ENCODE results near the gene DMXL2.

Gene DMXL2

GRCh38 chr15:51585986-51586385 is 36.6 kb downstream of the DMXL2 start:
- H3K9me3 ChIP-seq (ENCODE audit: severe bottlenecking) = no peaks in the 10 kb centered on the region
- no peaks in the 10 kb centered on the region for H3K27me3 ChIP-seq (ENCODE audit: insufficient read depth, low read depth, severe bottlenecking)
- no peak for DNase-seq
- no peak overlapping the region for H3K27ac ChIP-seq
- H3K36me3 ChIP-seq = no peaks in the 10 kb centered on the region
- no peak overlapping the region for H3K4me3 ChIP-seq (ENCODE audit: low read depth, low read length)
- TF ChIP-seq CTCF (IDR thresholded peaks at IDR 0.05; ENCODE audit: low read depth, low read length) = no peak

DNA sequence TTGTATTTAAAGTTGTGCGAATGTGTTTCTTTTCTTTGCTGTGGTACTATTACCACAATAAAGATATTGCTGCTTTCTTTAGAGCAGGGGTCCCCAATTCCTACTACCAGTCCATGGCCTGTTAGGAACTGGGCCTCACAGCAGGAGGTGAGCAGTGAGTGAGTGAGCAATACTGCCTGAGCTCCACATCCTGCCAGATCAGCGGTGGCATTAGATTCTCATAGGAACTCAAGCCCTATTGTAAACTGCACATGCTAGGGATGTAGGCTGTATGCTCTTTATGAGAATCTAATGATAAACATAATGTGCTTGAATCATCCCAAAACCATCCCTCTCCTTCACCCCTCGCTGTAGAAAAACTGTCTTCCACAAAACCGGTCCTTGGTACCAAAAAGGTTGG is 41.6 kb downstream of the DMXL2 start:
- Histone ChIP-seq H3K36me3 (no peaks in the 10 kb centered on the region), H3K9me3 (ENCODE audit: severe bottlenecking) (no peaks in the 10 kb centered on the region), H3K27me3 (ENCODE audit: insufficient read depth, low read depth, severe bottlenecking) (no peaks in the 10 kb centered on the region), H3K4me3 (ENCODE audit: low read depth, low read length) (no peak overlapping the region), H3K27ac (no peak overlapping the region)
- no peak for DNase-seq
- no peak for TF ChIP-seq CTCF (IDR thresholded peaks at IDR 0.05; ENCODE audit: low read depth, low read length)

GRCh38 chr15:51580385-51580784 is 42.2 kb downstream of the DMXL2 start:
- H3K36me3 ChIP-seq = no peaks in the 10 kb centered on the region
- DNase-seq = no peak
- H3K27me3 ChIP-seq (ENCODE audit: insufficient read depth, low read depth, severe bottlenecking) = no peaks in the 10 kb centered on the region
- no peak for TF ChIP-seq CTCF (IDR thresholded peaks at IDR 0.05; ENCODE audit: low read depth, low read length)
- H3K9me3 ChIP-seq (ENCODE audit: severe bottlenecking) = no peaks in the 10 kb centered on the region
- no peak overlapping the region for H3K4me3 ChIP-seq (ENCODE audit: low read depth, low read length)
- no peak overlapping the region for H3K27ac ChIP-seq

GRCh38 chr15:51579012-51579411 is 43.6 kb downstream of the DMXL2 start:
- Histone ChIP-seq H3K36me3 (no peaks in the 10 kb centered on the region), H3K27ac (no peak overlapping the region), H3K4me3 (ENCODE audit: low read depth, low read length) (no peak overlapping the region), H3K9me3 (ENCODE audit: severe bottlenecking) (no peaks in the 10 kb centered on the region), H3K27me3 (ENCODE audit: insufficient read depth, low read depth, severe bottlenecking) (no peaks in the 10 kb centered on the region)
- no peak for TF ChIP-seq CTCF (IDR thresholded peaks at IDR 0.05; ENCODE audit: low read depth, low read length)
- DNase-seq = no peak

- no peaks in the 10 kb centered on the region for H3K36me3 ChIP-seq
- no peak overlapping the region for H3K4me3 ChIP-seq (ENCODE audit: low read depth, low read length)
- TF ChIP-seq CTCF (IDR thresholded peaks at IDR 0.05; ENCODE audit: low read depth, low read length) = no peak
- DNase-seq = no peak
- H3K27me3 ChIP-seq (ENCODE audit: insufficient read depth, low read depth, severe bottlenecking) = no peaks in the 10 kb centered on the region
- H3K9me3 ChIP-seq (ENCODE audit: severe bottlenecking) = no peaks in the 10 kb centered on the region
- H3K27ac ChIP-seq = no peak overlapping the region
These were observed 44.8 kb downstream of the DMXL2 start for GRCh38 chr15:51577636-51578304.

GRCh38 chr15:51576911-51577500 is 45.6 kb downstream of the DMXL2 start:
- Histone ChIP-seq H3K9me3 (ENCODE audit: severe bottlenecking) (no peaks in the 10 kb centered on the region), H3K4me3 (ENCODE audit: low read depth, low read length) (no peak overlapping the region), H3K36me3 (no peaks in the 10 kb centered on the region), H3K27ac (no peak overlapping the region), H3K27me3 (ENCODE audit: insufficient read depth, low read depth, severe bottlenecking) (no peaks in the 10 kb centered on the region)
- no peak for DNase-seq
- no peak for TF ChIP-seq CTCF (IDR thresholded peaks at IDR 0.05; ENCODE audit: low read depth, low read length)
